Measurements from ENCODE around the gene RAB38.

Gene RAB38

GRCh38 chr11:88174709-88175568, at the start of gene RAB38:
RAB38 (minus strand) TSS chr11:88175443; CDS start chr11:88175384, 59 bp downstream.
- peak; percentile 28 for DNase-seq

GRCh38 chr11:88213406-88213805, 38.2 kb upstream of the RAB38 start:
- no peak for DNase-seq

GRCh38 chr11:88212300-88212699, 37.1 kb upstream of the RAB38 start:
- DNase-seq: no peak

GRCh38 chr11:88208745-88209144, 33.5 kb upstream of the RAB38 start:
- DNase-seq: no peak

GRCh38 chr11:88206751-88207150, 31.5 kb upstream of the RAB38 start:
- DNase-seq: no peak

- DNase-seq: no peak
These were observed 29.1 kb upstream of the RAB38 start for GRCh38 chr11:88204353-88204752.

GRCh38 chr11:88203604-88204003, 28.4 kb upstream of the RAB38 start:
- no peak for DNase-seq

- DNase-seq: no peak
These were observed 27.3 kb upstream of the RAB38 start for GRCh38 chr11:88202498-88202897.

GRCh38 chr11:88196393-88196792, 21.1 kb upstream of the RAB38 start:
- DNase-seq: no peak

- DNase-seq: no peak
These were observed 20.7 kb upstream of the RAB38 start for GRCh38 chr11:88195908-88196307.

- no peak for DNase-seq
These were observed 19.7 kb upstream of the RAB38 start for GRCh38 chr11:88194990-88195389.

GRCh38 chr11:88193278-88193677, 18.0 kb upstream of the RAB38 start:
- DNase-seq: no peak

GRCh38 chr11:88188932-88189253, 13.7 kb upstream of the RAB38 start:
- DNase-seq: no peak

- no peak for DNase-seq
These were observed 13.1 kb upstream of the RAB38 start for GRCh38 chr11:88188251-88188931.

- DNase-seq: no peak
These were observed 8.0 kb upstream of the RAB38 start for GRCh38 chr11:88183233-88183632.

GRCh38 chr11:88181776-88182175, 6.5 kb upstream of the RAB38 start:
- no peak for DNase-seq

GRCh38 chr11:88179971-88180629, 4.9 kb upstream of the RAB38 start:
- no peak for DNase-seq

GRCh38 chr11:88179141-88179540, 3.9 kb upstream of the RAB38 start:
- peak; percentile 10 for DNase-seq

- DNase-seq: no peak
These were observed 2.9 kb upstream of the RAB38 start for GRCh38 chr11:88178191-88178590.

- DNase-seq: no peak
These were observed 379 bp upstream of the RAB38 start for GRCh38 chr11:88175569-88176075.

- DNase-seq: no peak
These were observed 1.3 kb downstream of the RAB38 start for GRCh38 chr11:88173956-88174355.

GRCh38 chr11:88171982-88172381, 3.3 kb downstream of the RAB38 start:
- DNase-seq: no peak

GRCh38 chr11:88170673-88171072, 4.6 kb downstream of the RAB38 start:
- no peak for DNase-seq

GRCh38 chr11:88169881-88170280, 5.4 kb downstream of the RAB38 start:
- DNase-seq: no peak

All from CD4-positive, alpha-beta T cell treated with Interleukin-21 for 1 hour (primary cell).